Keratinocyte (primary cell): ENCODE results near the gene ADARB2. TPM values are rescaled to one million over a fixed set of nuclear protein-coding genes. Genes with fewer than 3 reads are reported as not detected.

Experiments
- DNase-seq: peaks from one replicate; pipeline ENCODE4 v3.0.0-alpha.2; 2011; ENCODE audit warnings: low read depth, missing footprints, low spot score
- FAIRE-seq: peaks from 2 replicates; lab custom pipeline; 2011; peaks lifted over from hg19 to GRCh38; lab: Jason Lieb, UNC
- H2AFZ ChIP-seq: 2 replicates; pipeline ENCODE4 v1.6.0; 2012; ENCODE audit warnings: low read length, control low read depth, inconsistent platforms; ENCODE audit not compliant: control insufficient read depth
- H3K27ac ChIP-seq: 2 replicates; pipeline ENCODE4 v1.5.1; 2011; ENCODE audit warnings: low read length; ENCODE audit not compliant: control insufficient read depth, insufficient read depth
- H3K27me3 ChIP-seq: 3 replicates; pipeline ENCODE4 v1.6.0; 2011; ENCODE audit warnings: low read length; ENCODE audit not compliant: control insufficient read depth, insufficient read depth; ENCODE audit errors: extremely low read depth
- H3K36me3 ChIP-seq, 2 experiments: 2 replicates in 1 of 2; 3 replicates in 1 of 2; pipeline ENCODE4 v1.5.1; 2011; ENCODE audit warnings: low read length in 2 of 2, mild to moderate bottlenecking in 1 of 2; ENCODE audit not compliant: control insufficient read depth in 2 of 2, insufficient read depth in 2 of 2; ENCODE audit errors: extremely low read depth in 1 of 2
- H3K4me1 ChIP-seq: 3 replicates; pipeline ENCODE4 v1.5.1; 2011; ENCODE audit warnings: low read length; ENCODE audit not compliant: control insufficient read depth, insufficient read depth; ENCODE audit errors: extremely low read depth
- H3K4me2 ChIP-seq: 3 replicates; pipeline ENCODE4 v1.6.0; 2011; ENCODE audit warnings: low read depth, low read length; ENCODE audit not compliant: control insufficient read depth, insufficient read depth; ENCODE audit errors: extremely low read depth
- H3K4me3 ChIP-seq, 3 experiments: fragments of 200-600 bp in 1 of 3; sonication (generic) in 1 of 3; 2 replicates in 2 of 3; 3 replicates in 1 of 3; pipeline ENCODE4 v1.5.1; 2011 to 2016; ENCODE audit warnings: low read length in 3 of 3, mild to moderate bottlenecking in 3 of 3, control low read depth in 2 of 3, inconsistent platforms in 1 of 3, low read depth in 1 of 3, mixed read lengths in 1 of 3, mixed run types in 1 of 3, moderate library complexity in 1 of 3; ENCODE audit not compliant: control insufficient read depth in 2 of 3, insufficient read depth in 2 of 3; ENCODE audit errors: extremely low read depth in 1 of 3
- H3K79me2 ChIP-seq: 2 replicates; pipeline ENCODE4 v1.6.0; 2012; ENCODE audit warnings: low read length; ENCODE audit not compliant: control insufficient read depth, insufficient read depth
- H3K9ac ChIP-seq: 3 replicates; pipeline ENCODE4 v1.6.0; 2011; ENCODE audit warnings: low read length; ENCODE audit not compliant: control insufficient read depth, insufficient read depth; ENCODE audit errors: extremely low read depth
- H3K9me1 ChIP-seq: 3 replicates; pipeline ENCODE4 v1.6.0; 2011; ENCODE audit warnings: low read length; ENCODE audit not compliant: control insufficient read depth, insufficient read depth; ENCODE audit errors: extremely low read depth
- H3K9me3 ChIP-seq: 2 replicates; pipeline ENCODE4 v1.5.1; 2012; ENCODE audit warnings: low read depth, low read length; ENCODE audit not compliant: control insufficient read depth
- H4K20me1 ChIP-seq: 3 replicates; pipeline ENCODE4 v1.6.0; 2011; ENCODE audit warnings: low read length; ENCODE audit not compliant: control insufficient read depth, insufficient read depth; ENCODE audit errors: extremely low read depth
- EZH2 ChIP-seq: IDR thresholded peaks from one replicate; pipeline ENCODE4 v1.6.1; 2012; ENCODE audit warnings: inconsistent platforms, mild to moderate bottlenecking, low read length, moderate library complexity
- dilution Hi-C: fragments of 300-500 bp; cut with MboI; formaldehyde crosslinking; loops from one replicate; pipeline ENCODE4 v1.7.0; 2020; ENCODE audit warnings: low sequenced_read_pairs; ENCODE audit not compliant: extremely low pct_ligation_motif_present
- polyA plus RNA-seq, 5 experiments: library from polyadenylated mRNA; depleted of rRNA in 3 of 5; stranded (reverse) in 3 of 5; stranded (forward) in 1 of 5; unstranded in 1 of 5; fragments of >200 nt; gene quantifications; 1 replicate in 1 of 5; 2 replicates in 3 of 5; 3 replicates in 1 of 5; pipeline versions ENCODE4 v1.2.1 to v1.2.3, GENCODE V29; 2011 to 2012; ENCODE audit warnings: missing spikeins in 2 of 5, low read depth in 1 of 5, low replicate concordance in 1 of 5
- TF ChIP-seq, protein P1 (sequence below), 3 experiments: IDR thresholded peaks in 1 of 3; conservative IDR thresholded peaks in 1 of 3; optimal IDR thresholded peaks in 1 of 3; 2 replicates in 2 of 3; 3 replicates in 1 of 3; pipeline versions ENCODE3 to v1.5.1; 2011; ENCODE audit warnings: low read length in 3 of 3, mild to moderate bottlenecking in 3 of 3, moderate library complexity in 2 of 3, control low read depth in 1 of 3, inconsistent platforms in 1 of 3; ENCODE audit not compliant: insufficient read depth in 2 of 3; ENCODE audit errors: extremely low read depth in 1 of 3

The ADARB2 gene
- polyA plus RNA-seq, 1 donor (not counting 4 experiments of a cell fraction or from before 2014, with no cell fraction given), result not detected

DNA sequence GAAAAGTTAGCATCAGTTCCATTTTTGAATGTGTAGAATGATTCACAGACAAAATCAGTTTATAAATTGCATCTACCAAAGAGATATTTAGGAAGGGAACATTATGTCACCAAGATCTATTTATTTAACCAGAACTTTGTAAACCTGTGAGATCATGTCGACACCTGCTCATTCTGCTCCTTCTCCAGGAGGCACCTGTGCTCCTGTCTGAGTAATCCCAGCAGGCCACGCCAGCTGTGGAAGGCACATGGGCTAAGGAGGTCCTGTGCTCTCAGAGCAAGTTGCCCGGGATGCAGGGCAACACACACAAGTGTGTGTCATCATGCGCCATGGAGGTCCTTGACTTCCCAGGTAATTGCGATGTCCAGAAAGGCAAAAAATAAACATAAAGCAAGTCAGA lies 45.5 kb upstream of the ADARB2 start:
- Histone ChIP-seq H3K27me3 (no peaks in the 10 kb centered on the region), H3K9me3 (peaks cover 6% of the 10 kb centered on the region), H3K9ac (no peak overlapping the region), H3K4me3 (no peak overlapping the region), H3K36me3 (no peaks in the 10 kb centered on the region), H3K9me1 (no peaks in the 10 kb centered on the region), H3K4me2 (no peak overlapping the region), H3K27ac (no peak overlapping the region), H4K20me1 (no peaks in the 10 kb centered on the region), H2AFZ (no peak overlapping the region), H3K4me1 (no peaks in the 10 kb centered on the region), H3K79me2 (no peaks in the 10 kb centered on the region)
- dilution Hi-C loops, result no loop called here
- DNase-seq, result no peak
- no peak for FAIRE-seq
- no peak for TF ChIP-seq EZH2
- TF ChIP-seq, protein P1, sequence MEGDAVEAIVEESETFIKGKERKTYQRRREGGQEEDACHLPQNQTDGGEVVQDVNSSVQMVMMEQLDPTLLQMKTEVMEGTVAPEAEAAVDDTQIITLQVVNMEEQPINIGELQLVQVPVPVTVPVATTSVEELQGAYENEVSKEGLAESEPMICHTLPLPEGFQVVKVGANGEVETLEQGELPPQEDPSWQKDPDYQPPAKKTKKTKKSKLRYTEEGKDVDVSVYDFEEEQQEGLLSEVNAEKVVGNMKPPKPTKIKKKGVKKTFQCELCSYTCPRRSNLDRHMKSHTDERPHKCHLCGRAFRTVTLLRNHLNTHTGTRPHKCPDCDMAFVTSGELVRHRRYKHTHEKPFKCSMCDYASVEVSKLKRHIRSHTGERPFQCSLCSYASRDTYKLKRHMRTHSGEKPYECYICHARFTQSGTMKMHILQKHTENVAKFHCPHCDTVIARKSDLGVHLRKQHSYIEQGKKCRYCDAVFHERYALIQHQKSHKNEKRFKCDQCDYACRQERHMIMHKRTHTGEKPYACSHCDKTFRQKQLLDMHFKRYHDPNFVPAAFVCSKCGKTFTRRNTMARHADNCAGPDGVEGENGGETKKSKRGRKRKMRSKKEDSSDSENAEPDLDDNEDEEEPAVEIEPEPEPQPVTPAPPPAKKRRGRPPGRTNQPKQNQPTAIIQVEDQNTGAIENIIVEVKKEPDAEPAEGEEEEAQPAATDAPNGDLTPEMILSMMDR (optimal IDR thresholded peaks at IDR 0.05 in 1 of 3, IDR thresholded peaks at IDR 0.05 in 1 of 3, conservative IDR thresholded peaks at IDR 0.05 in 1 of 3; ENCODE audit: extremely low read depth in 1 of 3, insufficient read depth in 2 of 3, low read length in 3 of 3), result no peak

DNA sequence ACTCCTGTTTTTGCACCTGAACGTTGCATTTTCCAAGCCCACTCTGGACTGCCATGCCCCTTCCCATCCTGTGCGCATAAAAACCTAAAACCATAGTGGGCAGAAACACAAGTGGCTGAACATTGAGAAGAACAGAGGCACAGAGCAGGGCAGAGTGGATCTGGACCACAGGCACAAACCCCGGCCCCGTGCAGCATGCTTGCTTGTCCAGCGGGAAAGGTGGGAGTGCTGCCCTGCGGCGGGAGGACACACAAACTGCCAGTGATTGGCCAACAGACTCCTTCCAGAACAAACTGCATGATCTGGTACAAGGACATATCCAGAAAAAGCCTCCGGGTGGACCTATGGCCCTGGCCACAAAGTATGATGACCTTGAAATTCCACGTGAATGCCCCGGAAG lies 42.5 kb upstream of the ADARB2 start:
- no peaks in the 10 kb centered on the region for H3K27me3 ChIP-seq
- no peak overlapping the region for H3K4me3 ChIP-seq
- no peak for TF ChIP-seq EZH2
- TF ChIP-seq, protein P1 (optimal IDR thresholded peaks at IDR 0.05 in 1 of 3, IDR thresholded peaks at IDR 0.05 in 1 of 3, conservative IDR thresholded peaks at IDR 0.05 in 1 of 3; ENCODE audit: extremely low read depth in 1 of 3, insufficient read depth in 2 of 3, low read length in 3 of 3), result no peak
- H2AFZ ChIP-seq, result no peak overlapping the region
- DNase-seq (no peak), FAIRE-seq (no peak)
- H3K27ac ChIP-seq, result no peak overlapping the region
- no peak overlapping the region for H3K9ac ChIP-seq
- dilution Hi-C loops, result no loop called here
- H3K9me3 ChIP-seq, result no peaks in the 10 kb centered on the region
- H4K20me1 ChIP-seq, result no peaks in the 10 kb centered on the region
- no peaks in the 10 kb centered on the region for H3K9me1 ChIP-seq
- no peaks in the 10 kb centered on the region for H3K4me1 ChIP-seq
- H3K79me2 ChIP-seq, result no peaks in the 10 kb centered on the region
- no peak overlapping the region for H3K4me2 ChIP-seq
- H3K36me3 ChIP-seq, result no peaks in the 10 kb centered on the region
